GM12878 (cell line): Measurements from ENCODE around the gene LGI4. TPM values are rescaled to one million over a fixed set of nuclear protein-coding genes. Genes with fewer than 3 reads are reported as not detected.

Experiments used
- ATAC-seq: fragments of 200-7000 bp; cut with Tn5 transposase; 3 replicates; pipeline ENCODE4 v1.9.1; 2020; ENCODE audit warnings: mild to moderate bottlenecking, moderate library complexity
- BruUV-seq: library from RNA; stranded (reverse); fragments of 400-500 nt; replicated peaks from 2 replicates; lab custom pipeline; 2021; lab: Mats Ljungman, UMichigan
- CTCF ChIA-PET: fragments of 300-600 bp; sonication (Branson Sonifier 250); formaldehyde crosslinking; extraction: SDS; loops from one replicate; lab custom pipeline; 2021; ENCODE audit warnings: inconsistent platforms; lab: Yijun Ruan, JAX
- POLR2A ChIA-PET: fragments of 350-600 bp; formaldehyde crosslinking; extraction: SDS; loops from one replicate; lab custom pipeline; 2021; ENCODE audit warnings: inconsistent platforms; lab: Charles Lee
- RAD21 ChIA-PET: fragments of 300-600 bp; sonication (Branson Sonifier 250); formaldehyde crosslinking; loops from one replicate; lab custom pipeline; 2023; ENCODE audit warnings: antibody characterized with exemption; ENCODE audit not compliant: unreplicated experiment; lab: Charles Lee
- SMC1A ChIA-PET: fragments of 300-600 bp; sonication (Branson Sonifier 250); formaldehyde crosslinking; loops from one replicate; lab custom pipeline; 2023; ENCODE audit not compliant: unreplicated experiment, uncharacterized antibody; lab: Charles Lee
- DNase-seq: peaks from one replicate; pipeline ENCODE4 v3.0.0-alpha.2; 2011; ENCODE audit warnings: low read depth, low spot score
- FAIRE-seq: peaks from 3 replicates; lab custom pipeline; 2011; peaks lifted over from hg19 to GRCh38; lab: Jason Lieb, UNC
- H2AFZ ChIP-seq: 2 replicates; pipeline ENCODE4 v1.6.0; 2011; ENCODE audit warnings: low read depth, low read length, control low read depth; ENCODE audit not compliant: control insufficient read depth
- H3K27ac ChIP-seq: 2 replicates; pipeline ENCODE4 v1.5.1; 2011; ENCODE audit warnings: control low read depth; ENCODE audit not compliant: control insufficient read depth, insufficient read depth
- H3K27me3 ChIP-seq, 2 experiments: replicated peaks in 1 of 2; 2 replicates each; pipeline versions ENCODE4 v1.6.0 to v1.6.1; 2011; ENCODE audit warnings: low read length in 1 of 2; ENCODE audit not compliant: control insufficient read depth in 2 of 2, insufficient read depth in 2 of 2
- H3K36me3 ChIP-seq, 2 experiments: 2 replicates each; pipeline ENCODE4 v1.5.1; 2011; ENCODE audit warnings: low read length in 1 of 2; ENCODE audit not compliant: control insufficient read depth in 2 of 2, insufficient read depth in 2 of 2
- H3K4me1 ChIP-seq: 2 replicates; pipeline ENCODE4 v1.6.1; 2011; ENCODE audit warnings: mild to moderate bottlenecking, low read length, moderate library complexity, mixed read lengths; ENCODE audit not compliant: control insufficient read depth, insufficient read depth
- H3K4me2 ChIP-seq: 2 replicates; pipeline ENCODE4 v1.6.0; 2011; ENCODE audit warnings: control low read depth; ENCODE audit not compliant: control insufficient read depth, insufficient read depth
- H3K4me3 ChIP-seq: fragments of 200-600 bp; sonication (generic); 2 replicates; pipeline ENCODE4 v1.5.1; 2016
- H3K79me2 ChIP-seq: 2 replicates; pipeline ENCODE4 v1.6.0; 2011; ENCODE audit warnings: low read length; ENCODE audit not compliant: control insufficient read depth, insufficient read depth
- H3K9ac ChIP-seq: 2 replicates; pipeline ENCODE4 v1.8.0; 2011; ENCODE audit warnings: low read length, control low read depth, mixed read lengths; ENCODE audit not compliant: control insufficient read depth, insufficient read depth
- H3K9me3 ChIP-seq: replicated peaks from 3 replicates; pipeline ENCODE4 v1.5.1; 2011; ENCODE audit warnings: mild to moderate bottlenecking, low read length; ENCODE audit not compliant: control insufficient read depth, insufficient read depth
- H4K20me1 ChIP-seq: 2 replicates; pipeline ENCODE4 v1.6.0; 2011; ENCODE audit not compliant: control insufficient read depth, insufficient read depth
- CUX1 ChIP-seq: IDR thresholded peaks from 2 replicates; pipeline ENCODE4 v1.6.1; 2012; ENCODE audit warnings: improper control_type of control experiment, low read depth, low read length; ENCODE audit not compliant: insufficient replicate concordance
- EED ChIP-seq: sonication (generic); IDR thresholded peaks from 2 replicates; pipeline ENCODE4 v1.6.1; 2016; ENCODE audit warnings: antibody characterized with exemption, low read depth
- ELK1 ChIP-seq: IDR thresholded peaks from 2 replicates; pipeline ENCODE4 v1.6.1; 2012; ENCODE audit warnings: low read depth, low read length, improper control_type of control experiment
- FOXK2 ChIP-seq: fragments of 450-650 bp; IDR thresholded peaks from 2 replicates; pipeline ENCODE4 v1.6.1; 2017; ENCODE audit warnings: mild to moderate bottlenecking, moderate library complexity
- IRF4 ChIP-seq: IDR thresholded peaks from 2 replicates; pipeline ENCODE4 v1.6.1; 2011; ENCODE audit warnings: low read depth, low read length
- NFYA ChIP-seq: IDR thresholded peaks from 2 replicates; pipeline ENCODE4 v1.6.1; 2011; ENCODE audit warnings: low read depth, mild to moderate bottlenecking, low read length, improper control_type of control experiment, borderline replicate concordance
- RAD21 ChIP-seq: IDR thresholded peaks from 2 replicates; pipeline ENCODE4 v1.6.1; 2011; ENCODE audit warnings: mild to moderate bottlenecking, low read depth, low read length, moderate library complexity; ENCODE audit not compliant: insufficient read depth
- TCF12 ChIP-seq: IDR thresholded peaks from 2 replicates; pipeline ENCODE4 v1.6.1; 2011; ENCODE audit warnings: low read depth, mild to moderate bottlenecking, low read length
- TCF7 ChIP-seq: IDR thresholded peaks from 2 replicates; pipeline ENCODE4 v1.6.1; 2014; ENCODE audit warnings: antibody characterized with exemption, borderline replicate concordance
- WRNIP1 ChIP-seq: IDR thresholded peaks from 2 replicates; pipeline ENCODE4 v1.6.1; 2011; ENCODE audit warnings: low read depth, low read length, improper control_type of control experiment, borderline replicate concordance
- ZNF217 ChIP-seq: fragments of 450-650 bp; IDR thresholded peaks from 2 replicates; pipeline ENCODE4 v1.6.1; 2017; ENCODE audit warnings: antibody characterized with exemption, mild to moderate bottlenecking
- ZNF384 ChIP-seq: IDR thresholded peaks from 2 replicates; pipeline ENCODE4 v1.6.1; 2012; ENCODE audit warnings: low read depth, mild to moderate bottlenecking, low read length, improper control_type of control experiment, borderline replicate concordance
- WGBS: methylation state at CpG from one replicate; pipeline ENCODE4 v1.1.6; 2016; ENCODE audit warnings: low lambda C conversion rate; ENCODE audit not compliant: insufficient replicate concordance, insufficient coverage; ENCODE audit errors: missing lambda C conversion rate; 5-methylcytosine and 5-hydroxymethylcytosine counted together
- in situ Hi-C: fragments of 300-500 bp; cut with MboI; formaldehyde crosslinking; loops from 9 replicates; pipeline ENCODE4 v1.14.3; 2018; ENCODE audit warnings: mixed read lengths
- intact Hi-C: fragments of 100-400 bp; cut with micrococcal nuclease; formaldehyde crosslinking; loops from one replicate; pipeline ENCODE4 v1.14.2; 2022; ENCODE audit not compliant: unreplicated experiment
- polyA plus RNA-seq, 11 experiments: library from polyadenylated mRNA; depleted of rRNA in 4 of 11; unstranded in 6 of 11; stranded (reverse) in 5 of 11; fragments of >200 nt; fragmentation: Nextera tagmentation in 4 of 11; fragmentation: Illumina TruSeq in 1 of 11; extraction: Ambion mirVana in 4 of 11; extraction: Trizol in 1 of 11; gene quantifications; 1 replicate in 1 of 11; 2 replicates in 10 of 11; pipeline versions ENCODE4 v1.2.1 to v1.2.3, GENCODE V29; 2011 to 2016; ENCODE audit warnings: inconsistent platforms in 2 of 11, missing spikeins in 2 of 11, low read depth in 1 of 11
- total RNA-seq, 4 experiments: library from RNA; depleted of rRNA in 3 of 4; stranded (reverse); fragments of >200 nt in 3 of 4; fragmentation: Illumina TruSeq in 1 of 4; extraction: Trizol in 1 of 4; gene quantifications; 2 replicates each; pipeline versions ENCODE4 v1.2.1 to v1.2.3, GENCODE V29; 2013 to 2021
- TF ChIP-seq, protein P1 (sequence below): fragments of 450-650 bp; formaldehyde crosslinking; IDR thresholded peaks from 2 replicates; pipeline ENCODE4 v1.4.0; 2020; ENCODE audit warnings: mild to moderate bottlenecking, moderate library complexity

The LGI4 gene
- total and polyA plus RNA-seq, 10 of the 15 experiments (the other 5 are each of a cell fraction or from before 2014, with no cell fraction given), result 0.11 TPM; not detected in 9

- ChIA-PET CTCF (interaction anchor here (0.6 to 1.5 kb wide), 2 partner anchors 26 to 57 kb away, joined by 3 to 5 read pairs; no protein-coding TSS in a partner anchor), SMC1A (interaction anchor here (1.9 kb wide), 1 partner anchor 26 kb away, joined by 5 read pairs; no protein-coding TSS in a partner anchor), RAD21 (no interaction called here), POLR2A (interaction anchor here (0.5 to 1.5 kb wide), 2 partner anchors 13 to 111 kb away, joined by 3 to 6 read pairs; no protein-coding TSS in a partner anchor)
- H3K4me3 ChIP-seq, result no peak overlapping the region
- H3K4me1 ChIP-seq, result no peaks in the 10 kb centered on the region
- H3K79me2 ChIP-seq, result no peaks in the 10 kb centered on the region
- H3K4me2 ChIP-seq, result no peak overlapping the region
- DNase-seq (no peak), FAIRE-seq (no peak), ATAC-seq (no peak)
- no peak overlapping the region for H3K9ac ChIP-seq
- H4K20me1 ChIP-seq, result no peaks in the 10 kb centered on the region
- no peak overlapping the region for H3K27ac ChIP-seq
- 27% methylated on average over 7 of the region's 7 CpGs for WGBS
- in situ Hi-C loops, result no loop called here
- H3K9me3 ChIP-seq, result peaks cover 7% of the 10 kb centered on the region
- BruUV-seq, result no TSS peak
- intact Hi-C loops, result no loop called here
- H3K36me3 ChIP-seq, result no peaks in the 10 kb centered on the region
- H3K27me3 ChIP-seq, result no peaks in the 10 kb centered on the region
- H2AFZ ChIP-seq, result no peak overlapping the region
- no peak for TF ChIP-seq IRF4
- TF ChIP-seq EED, result no peak
- TF ChIP-seq FOXK2, result no peak
- TF ChIP-seq, protein P1, sequence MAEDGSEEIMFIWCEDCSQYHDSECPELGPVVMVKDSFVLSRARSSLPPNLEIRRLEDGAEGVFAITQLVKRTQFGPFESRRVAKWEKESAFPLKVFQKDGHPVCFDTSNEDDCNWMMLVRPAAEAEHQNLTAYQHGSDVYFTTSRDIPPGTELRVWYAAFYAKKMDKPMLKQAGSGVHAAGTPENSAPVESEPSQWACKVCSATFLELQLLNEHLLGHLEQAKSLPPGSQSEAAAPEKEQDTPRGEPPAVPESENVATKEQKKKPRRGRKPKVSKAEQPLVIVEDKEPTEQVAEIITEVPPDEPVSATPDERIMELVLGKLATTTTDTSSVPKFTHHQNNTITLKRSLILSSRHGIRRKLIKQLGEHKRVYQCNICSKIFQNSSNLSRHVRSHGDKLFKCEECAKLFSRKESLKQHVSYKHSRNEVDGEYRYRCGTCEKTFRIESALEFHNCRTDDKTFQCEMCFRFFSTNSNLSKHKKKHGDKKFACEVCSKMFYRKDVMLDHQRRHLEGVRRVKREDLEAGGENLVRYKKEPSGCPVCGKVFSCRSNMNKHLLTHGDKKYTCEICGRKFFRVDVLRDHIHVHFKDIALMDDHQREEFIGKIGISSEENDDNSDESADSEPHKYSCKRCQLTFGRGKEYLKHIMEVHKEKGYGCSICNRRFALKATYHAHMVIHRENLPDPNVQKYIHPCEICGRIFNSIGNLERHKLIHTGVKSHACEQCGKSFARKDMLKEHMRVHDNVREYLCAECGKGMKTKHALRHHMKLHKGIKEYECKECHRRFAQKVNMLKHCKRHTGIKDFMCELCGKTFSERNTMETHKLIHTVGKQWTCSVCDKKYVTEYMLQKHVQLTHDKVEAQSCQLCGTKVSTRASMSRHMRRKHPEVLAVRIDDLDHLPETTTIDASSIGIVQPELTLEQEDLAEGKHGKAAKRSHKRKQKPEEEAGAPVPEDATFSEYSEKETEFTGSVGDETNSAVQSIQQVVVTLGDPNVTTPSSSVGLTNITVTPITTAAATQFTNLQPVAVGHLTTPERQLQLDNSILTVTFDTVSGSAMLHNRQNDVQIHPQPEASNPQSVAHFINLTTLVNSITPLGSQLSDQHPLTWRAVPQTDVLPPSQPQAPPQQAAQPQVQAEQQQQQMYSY (CRISPR knock-in tag), result no peak
- TF ChIP-seq CUX1, result no peak
- TF ChIP-seq ELK1, result no peak
- TF ChIP-seq ZNF217, result no peak
- no peak for TF ChIP-seq RAD21
- no peak for TF ChIP-seq NFYA
- no peak for TF ChIP-seq WRNIP1
- TF ChIP-seq TCF7, result no peak
- TF ChIP-seq TCF12, result no peak
- TF ChIP-seq ZNF384, result no peak
These were observed 42.8 kb upstream of the LGI4 start for GRCh38 chr19:35177377-35178274.
